OCI-LY3 (cell line): ENCODE measurements around the gene CDH4.
"Not testable (repeated sequence)": the region's sequence is repeated elsewhere in the genome, so short reads cannot be mapped to it uniquely, and the experiment has no call there.

Experiments used
- H2AFZ ChIP-seq: fragments of 200-600, 300-600 bp; shearing (Covaris generic); 2 replicates; pipeline ENCODE4 v1.6.0; 2014; ENCODE audit warnings: antibody characterized with exemption, low read depth, low read length
- H3K27ac ChIP-seq: fragments of 200-600, 300-600 bp; sonication (generic); 2 replicates; pipeline ENCODE4 v1.5.1; 2014; ENCODE audit warnings: mild to moderate bottlenecking, low read length, moderate library complexity, mixed read lengths
- H3K27me3 ChIP-seq: fragments of 200-600, 300-600 bp; sonication (generic); 2 replicates; pipeline ENCODE4 v1.6.1; 2014; ENCODE audit warnings: low read depth, low read length, mixed read lengths
- H3K36me3 ChIP-seq: fragments of 200-600, 300-600 bp; sonication (generic); replicated peaks from 2 replicates; pipeline ENCODE3; 2014; ENCODE audit warnings: low read depth, low read length, mixed read lengths
- H3K4me1 ChIP-seq: fragments of 300-600, 200-600 bp; sonication (generic); 2 replicates; pipeline ENCODE4 v1.6.1; 2014; ENCODE audit warnings: low read length, mixed read lengths
- H3K4me2 ChIP-seq: fragments of 200-600, 300-600 bp; sonication (generic); 2 replicates; pipeline ENCODE4 v1.6.1; 2014; ENCODE audit warnings: low read length, mixed read lengths
- H3K4me3 ChIP-seq: fragments of 300-600, 200-600 bp; sonication (generic); 2 replicates; pipeline ENCODE4 v1.5.1; 2014; ENCODE audit warnings: antibody characterized with exemption, mild to moderate bottlenecking, low read length, moderate library complexity
- H3K79me2 ChIP-seq: fragments of 300-600, 200-600 bp; shearing (Covaris generic); 2 replicates; pipeline ENCODE4 v1.6.1; 2014; ENCODE audit warnings: mild to moderate bottlenecking, low read length, mixed read lengths
- H3K9ac ChIP-seq: fragments of 300-600, 200-600 bp; shearing (Covaris generic); 2 replicates; pipeline ENCODE4 v1.6.0; 2014; ENCODE audit warnings: mild to moderate bottlenecking, low read length, moderate library complexity
- H3K9me3 ChIP-seq: fragments of 200-600, 300-600 bp; shearing (Covaris generic); 2 replicates; pipeline ENCODE4 v1.6.1; 2014; ENCODE audit warnings: low read length, mixed read lengths; ENCODE audit not compliant: insufficient read depth
- H4K20me1 ChIP-seq: fragments of 200-600, 300-600 bp; sonication (generic); 2 replicates; pipeline ENCODE4 v1.6.1; 2016; ENCODE audit warnings: low read length, mixed read lengths; ENCODE audit not compliant: insufficient read depth
- CTCF ChIP-seq: fragments of 200-600, 300-600 bp; sonication (generic); IDR thresholded peaks from 2 replicates; pipeline ENCODE4 v1.5.1; 2014; ENCODE audit warnings: antibody characterized with exemption, low read length, low read depth
- EZH2phosphoT487 ChIP-seq: fragments of 200-600 bp; shearing (Covaris generic); IDR thresholded peaks from 2 replicates; pipeline ENCODE4 v1.6.1; 2018; ENCODE audit warnings: antibody characterized with exemption, mixed run types, low read depth

CDH4 gene

DNA sequence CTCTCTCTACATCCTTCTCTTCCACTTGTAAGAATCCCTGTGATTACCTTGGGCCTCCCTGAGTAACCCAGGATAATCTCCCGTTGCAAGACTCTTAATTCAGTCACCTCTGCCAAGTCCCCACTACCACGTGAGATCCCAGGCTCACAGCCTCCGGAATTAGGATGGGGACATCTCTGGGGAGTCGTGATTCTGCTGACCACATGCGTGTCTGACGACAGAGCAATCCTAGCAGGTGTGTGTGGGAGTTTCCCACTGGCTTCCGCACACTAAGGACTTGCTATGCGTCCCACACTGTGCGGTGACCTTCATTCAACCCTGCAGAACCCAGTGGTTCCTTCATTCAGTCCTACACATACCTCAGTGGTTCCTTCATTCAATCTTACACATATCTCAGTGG is 11.9 kb downstream of the CDH4 start:
- no peak overlapping the region for H2AFZ ChIP-seq
- H3K4me2 ChIP-seq = no peak overlapping the region
- H4K20me1 ChIP-seq = no peaks in the 10 kb centered on the region
- no peaks in the 10 kb centered on the region for H3K36me3 ChIP-seq
- no peak overlapping the region for H3K4me3 ChIP-seq
- no peak overlapping the region for H3K27ac ChIP-seq
- H3K79me2 ChIP-seq = no peaks in the 10 kb centered on the region
- no peaks in the 10 kb centered on the region for H3K4me1 ChIP-seq
- TF ChIP-seq EZH2phosphoT487 (no peak), CTCF (no peak)
- no peak overlapping the region for H3K9ac ChIP-seq
- no peaks in the 10 kb centered on the region for H3K27me3 ChIP-seq
- H3K9me3 ChIP-seq = no peaks in the 10 kb centered on the region

DNA sequence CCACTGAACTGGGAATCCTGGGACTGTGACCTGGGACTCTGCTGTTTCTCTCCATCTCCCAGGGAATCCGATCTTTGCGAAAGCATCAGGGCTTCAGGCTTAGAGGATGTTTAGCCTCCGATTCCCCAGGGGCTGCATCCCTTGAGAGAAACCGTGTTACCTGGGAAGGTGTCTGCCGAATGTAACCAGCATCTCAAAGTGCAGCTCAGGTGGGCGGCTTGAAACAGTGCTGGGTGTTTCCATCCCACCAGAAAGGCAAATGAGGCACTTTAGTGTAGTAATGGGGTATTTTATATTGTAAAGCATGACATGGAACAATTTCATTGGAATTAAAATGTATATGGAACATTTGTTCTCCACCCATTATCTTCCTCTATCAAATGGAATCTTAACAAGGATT is 15.2 kb downstream of the CDH4 start:
- Histone ChIP-seq H3K9ac (no peak overlapping the region), H4K20me1 (no peaks in the 10 kb centered on the region), H3K27me3 (no peaks in the 10 kb centered on the region), H3K27ac (no peak overlapping the region), H3K36me3 (no peaks in the 10 kb centered on the region), H3K79me2 (no peaks in the 10 kb centered on the region), H3K4me2 (no peak overlapping the region), H3K4me1 (no peaks in the 10 kb centered on the region), H3K4me3 (no peak overlapping the region), H3K9me3 (no peaks in the 10 kb centered on the region), H2AFZ (no peak overlapping the region)
- TF ChIP-seq EZH2phosphoT487 = no peak
- TF ChIP-seq CTCF = no peak

- no peak overlapping the region for H3K4me2 ChIP-seq
- no peak overlapping the region for H2AFZ ChIP-seq
- H3K4me3 ChIP-seq = no peak overlapping the region
- H4K20me1 ChIP-seq = no peaks in the 10 kb centered on the region
- H3K27ac ChIP-seq = no peak overlapping the region
- no peaks in the 10 kb centered on the region for H3K36me3 ChIP-seq
- H3K79me2 ChIP-seq = no peaks in the 10 kb centered on the region
- no peaks in the 10 kb centered on the region for H3K27me3 ChIP-seq
- H3K9me3 ChIP-seq = no peaks in the 10 kb centered on the region
- H3K9ac ChIP-seq = no peak overlapping the region
- no peak for TF ChIP-seq CTCF
- TF ChIP-seq EZH2phosphoT487 = no peak
- no peaks in the 10 kb centered on the region for H3K4me1 ChIP-seq
Measured at GRCh38 chr20:61268024-61268423, 16.0 kb downstream of the CDH4 start.

DNA sequence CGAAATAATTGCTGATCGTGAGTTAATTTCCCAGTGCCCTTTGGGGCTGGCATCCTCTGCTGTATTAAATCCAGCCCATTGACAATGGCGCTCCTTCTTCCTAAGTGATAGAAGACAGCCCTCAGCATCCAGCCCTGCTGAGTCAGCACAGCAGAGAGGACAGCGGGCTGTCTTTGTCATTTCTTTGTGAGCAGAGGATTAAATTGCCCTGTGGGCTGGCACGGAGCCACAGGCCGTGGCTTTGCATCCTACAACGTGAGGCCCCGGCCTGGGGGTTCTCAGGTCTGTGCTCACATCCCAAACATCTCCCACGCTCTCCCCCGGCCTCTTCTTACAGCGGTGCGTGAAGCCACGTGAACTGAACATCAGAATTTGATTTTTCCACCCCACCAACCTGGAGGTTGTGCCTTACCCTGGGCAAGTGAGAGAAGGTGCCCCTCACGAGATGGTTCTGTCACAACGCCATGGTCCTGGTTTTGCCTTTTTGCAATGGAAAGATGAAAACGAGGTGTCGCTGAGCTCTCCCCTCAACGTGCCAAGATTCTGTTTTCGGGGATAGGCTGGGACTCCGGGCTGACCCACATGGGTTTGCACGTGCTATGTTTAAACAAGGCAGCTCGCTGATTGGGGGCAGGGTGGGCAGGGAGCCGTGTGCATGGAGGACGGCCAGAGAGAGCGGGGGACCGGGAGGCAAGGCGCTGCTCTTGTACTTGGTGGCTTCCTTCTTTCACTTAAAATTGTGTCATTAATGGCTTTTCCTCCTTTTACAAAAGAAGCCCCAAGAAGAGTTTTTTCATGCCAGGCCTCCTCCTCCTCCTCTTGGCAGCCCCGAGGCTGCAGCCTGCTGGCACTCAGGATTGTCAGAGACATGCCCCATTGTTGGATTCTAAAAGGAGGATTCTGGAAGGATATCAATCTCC is 19.5 kb downstream of the CDH4 start:
- no peaks in the 10 kb centered on the region for H4K20me1 ChIP-seq
- no peak overlapping the region for H3K4me2 ChIP-seq
- H3K4me3 ChIP-seq = no peak overlapping the region
- H3K4me1 ChIP-seq = no peaks in the 10 kb centered on the region
- no peaks in the 10 kb centered on the region for H3K27me3 ChIP-seq
- H3K27ac ChIP-seq = no peak overlapping the region
- no peak overlapping the region for H3K9ac ChIP-seq
- H3K79me2 ChIP-seq = no peaks in the 10 kb centered on the region
- no peak for TF ChIP-seq CTCF
- TF ChIP-seq EZH2phosphoT487 = no peak
- no peaks in the 10 kb centered on the region for H3K36me3 ChIP-seq
- no peaks in the 10 kb centered on the region for H3K9me3 ChIP-seq
- H2AFZ ChIP-seq = no peak overlapping the region

DNA sequence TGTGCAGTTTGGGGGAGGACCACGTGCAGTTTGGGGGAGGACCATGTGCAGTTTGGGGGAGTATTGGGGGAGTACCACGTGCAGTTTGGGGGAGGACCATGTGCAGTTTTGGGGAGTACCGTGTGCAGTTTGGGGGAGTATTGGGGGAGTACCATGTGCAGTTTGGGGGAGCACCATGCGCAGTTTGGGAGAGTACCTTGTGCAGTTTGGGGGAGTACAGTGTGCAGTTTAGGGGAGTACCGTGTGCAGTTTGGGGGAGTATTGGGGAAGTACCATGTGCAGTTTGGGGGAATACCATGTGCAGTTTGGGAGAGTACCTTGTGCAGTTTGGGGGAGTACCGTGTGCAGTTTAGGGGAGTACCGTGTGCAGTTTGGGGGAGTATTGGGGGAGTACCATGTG is 21.0 kb downstream of the CDH4 start:
- not testable (repeated sequence) for H3K9me3 ChIP-seq, H3K4me3 ChIP-seq, H2AFZ ChIP-seq, H3K9ac ChIP-seq, H3K27ac ChIP-seq, H3K4me1 ChIP-seq, H3K4me2 ChIP-seq, H3K27me3 ChIP-seq, H3K36me3 ChIP-seq, H4K20me1 ChIP-seq, H3K79me2 ChIP-seq

DNA sequence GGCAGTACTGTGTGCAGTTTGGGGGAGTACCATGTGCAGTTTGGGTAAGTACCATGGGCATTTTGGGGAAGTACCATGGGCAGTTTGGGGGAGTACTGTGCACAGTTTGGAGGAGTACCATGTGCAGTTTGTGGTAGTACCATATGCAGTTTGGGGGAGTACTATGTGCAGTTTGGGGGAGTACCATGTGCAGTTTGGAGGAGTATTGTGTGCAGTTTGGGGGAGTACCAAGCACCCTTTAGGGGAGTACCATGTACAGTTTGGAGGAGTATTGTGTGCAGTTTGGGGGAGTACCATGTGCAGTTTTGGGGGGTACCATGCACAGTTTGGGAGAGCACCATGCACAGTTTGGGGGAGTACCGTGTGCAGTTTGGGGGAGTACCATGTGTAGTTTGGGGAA is 21.6 kb downstream of the CDH4 start:
- not testable (repeated sequence) for H3K36me3 ChIP-seq, H3K9me3 ChIP-seq, H3K4me3 ChIP-seq, H3K79me2 ChIP-seq, H4K20me1 ChIP-seq, H3K4me1 ChIP-seq, H3K27ac ChIP-seq, H3K27me3 ChIP-seq, H3K4me2 ChIP-seq, H2AFZ ChIP-seq, H3K9ac ChIP-seq
